T-helper 17 cell (primary cell): ENCODE measurements around the gene CUBN. TPM values are rescaled to one million over a fixed set of nuclear protein-coding genes. Genes with fewer than 3 reads are reported as not detected.
"Not testable (repeated sequence)": the region's sequence is repeated elsewhere in the genome, so short reads cannot be mapped to it uniquely, and the experiment has no call there.

Source experiments
- ATAC-seq: fragments of 150-1000 bp; cut with Tn5 transposase; 2 replicates; pipeline ENCODE4 v1.10.0; 2021; ENCODE audit warnings: mild to moderate bottlenecking, moderate library complexity
- DNase-seq, 3 donors: peaks; one replicate each; pipeline versions ENCODE4 v3.0.0 to v3.0.0-alpha.2; 2020 to 2021
- H3K9me3 ChIP-seq: one replicate; pipeline ENCODE4 v1.7.0; 2013; ENCODE audit warnings: low read length, mild to moderate bottlenecking; ENCODE audit not compliant: control insufficient read depth, poor library complexity, severe bottlenecking
- H3K27ac Mint-ChIP-seq: one replicate; pipeline ENCODE4 v1.8.0; 2022; ENCODE audit warnings: mild to moderate bottlenecking, moderate library complexity, mixed read lengths
- H3K27me3 Mint-ChIP-seq: one replicate; pipeline ENCODE4 v1.8.0; 2022; ENCODE audit warnings: mixed read lengths
- H3K36me3 Mint-ChIP-seq: one replicate; pipeline ENCODE4 v1.8.0; 2022; ENCODE audit warnings: low read depth, mixed read lengths
- H3K4me1 Mint-ChIP-seq: one replicate; pipeline ENCODE4 v1.8.0; 2022; ENCODE audit warnings: mild to moderate bottlenecking, mixed read lengths
- H3K4me3 Mint-ChIP-seq: one replicate; pipeline ENCODE4 v1.8.0; 2022; ENCODE audit warnings: mild to moderate bottlenecking, moderate library complexity, mixed read lengths
- total RNA-seq, 4 donors: library from RNA in 2 of 4; stranded (reverse) in 2 of 4; gene quantifications; one replicate each; pipeline ENCODE4 v1.2.3 and lab custom pipeline; 2022 to 2026

The CUBN gene
- total RNA-seq, 2 donors from 2014 or later, result 3.1 to 5.3 TPM

DNA sequence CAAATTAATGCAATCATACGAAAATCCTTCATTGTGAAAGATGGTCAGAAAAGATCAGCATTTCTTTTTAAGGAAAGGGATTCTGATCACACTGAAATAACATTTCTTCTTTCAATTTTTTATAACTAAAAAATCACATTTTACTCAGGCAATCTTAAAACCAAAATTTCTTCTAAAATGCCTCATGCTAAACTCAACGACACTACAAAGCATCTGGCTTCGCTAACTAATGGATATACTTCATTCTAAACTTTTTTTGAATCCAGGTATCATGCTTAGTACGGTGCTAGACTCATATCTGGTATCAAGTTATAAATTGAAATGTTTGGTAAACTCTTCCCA is 100.4 kb downstream of the CUBN start:
- H3K9me3 ChIP-seq, result no peaks in the 10 kb centered on the region
- Mint-ChIP-seq H3K4me1 (peaks cover 50% of the 10 kb centered on the region), H3K36me3 (peaks cover 3% of the 10 kb centered on the region), H3K4me3 (peak overlapping the region; percentile 80), H3K27me3 (no peaks in the 10 kb centered on the region), H3K27ac (peak overlapping the region; percentile 96)
- ATAC-seq (no peak), DNase-seq (no peak)

DNA sequence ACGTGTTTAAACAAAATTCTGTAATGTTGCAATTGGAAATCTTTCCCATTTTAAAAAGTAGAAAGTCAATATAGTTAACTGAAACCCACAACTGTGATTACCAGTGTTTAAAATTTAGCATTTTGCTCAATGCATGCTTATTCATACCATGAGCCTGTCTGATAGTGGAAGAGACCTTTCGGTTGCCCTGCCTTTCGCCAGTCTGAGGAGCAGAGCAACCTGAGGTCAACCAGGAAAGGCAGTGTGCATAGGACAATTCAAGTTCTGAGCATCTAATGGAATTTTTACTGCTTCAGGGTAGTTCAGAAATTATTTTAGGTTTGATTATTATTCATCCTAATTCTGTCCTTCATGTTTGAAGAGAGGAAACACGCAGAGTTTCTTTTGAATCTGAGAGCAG is 100.8 kb downstream of the CUBN start:
- Mint-ChIP-seq H3K27me3 (no peaks in the 10 kb centered on the region), H3K4me1 (peaks cover 49% of the 10 kb centered on the region), H3K4me3 (peak overlapping the region; percentile 33), H3K36me3 (peaks cover under 1% of the 10 kb centered on the region), H3K27ac (peak overlapping the region; percentile 96)
- DNase-seq (no peak), ATAC-seq (no peak)
- no peaks in the 10 kb centered on the region for H3K9me3 ChIP-seq

DNA sequence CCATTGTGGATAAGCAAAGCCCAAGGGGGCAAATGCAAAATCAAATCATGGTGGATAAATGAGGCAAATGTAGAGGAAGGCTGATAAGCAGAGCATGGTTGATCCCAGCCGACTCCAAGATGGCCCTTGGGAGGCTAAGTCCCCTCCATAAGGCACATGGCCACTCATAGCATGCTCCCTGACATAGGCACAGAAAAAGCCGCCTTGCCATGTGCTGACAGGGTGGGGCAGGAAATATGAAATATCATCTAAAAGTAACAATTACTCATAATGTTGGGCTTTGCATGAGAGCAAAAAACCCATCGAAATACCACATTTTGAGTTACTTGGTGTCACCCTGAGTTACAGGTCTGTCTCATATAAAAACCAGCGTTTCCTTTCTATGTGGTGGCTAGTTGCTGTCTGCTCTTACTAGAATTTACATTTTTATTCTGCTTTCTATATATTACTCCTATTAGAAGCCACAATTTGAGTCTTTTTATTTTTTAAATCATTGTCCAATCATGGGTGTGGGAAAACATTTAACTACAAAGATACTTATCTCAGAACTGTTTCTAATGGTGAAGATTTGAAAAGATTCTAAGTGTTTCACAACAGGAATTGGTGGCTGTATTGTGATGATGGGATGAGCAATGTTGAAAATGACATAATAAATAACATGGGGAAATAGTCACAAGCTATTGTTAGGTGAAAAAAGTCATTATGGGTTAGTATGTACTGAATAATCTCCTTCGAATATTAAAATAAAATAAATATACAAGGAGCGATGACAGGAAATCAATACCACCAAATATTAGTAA is 102.7 kb downstream of the CUBN start:
- H3K27ac Mint-ChIP-seq, result peak overlapping the region; percentile 96
- no peaks in the 10 kb centered on the region for H3K9me3 ChIP-seq
- peak; percentile 64 for ATAC-seq
- peaks cover 48% of the 10 kb centered on the region for H3K4me1 Mint-ChIP-seq
- peak in 2 of 3 donors; percentile 45 to 53 for DNase-seq
- H3K4me3 Mint-ChIP-seq, result peak overlapping the region; percentile 63
- no peaks in the 10 kb centered on the region for H3K36me3 Mint-ChIP-seq
- no peaks in the 10 kb centered on the region for H3K27me3 Mint-ChIP-seq

DNA sequence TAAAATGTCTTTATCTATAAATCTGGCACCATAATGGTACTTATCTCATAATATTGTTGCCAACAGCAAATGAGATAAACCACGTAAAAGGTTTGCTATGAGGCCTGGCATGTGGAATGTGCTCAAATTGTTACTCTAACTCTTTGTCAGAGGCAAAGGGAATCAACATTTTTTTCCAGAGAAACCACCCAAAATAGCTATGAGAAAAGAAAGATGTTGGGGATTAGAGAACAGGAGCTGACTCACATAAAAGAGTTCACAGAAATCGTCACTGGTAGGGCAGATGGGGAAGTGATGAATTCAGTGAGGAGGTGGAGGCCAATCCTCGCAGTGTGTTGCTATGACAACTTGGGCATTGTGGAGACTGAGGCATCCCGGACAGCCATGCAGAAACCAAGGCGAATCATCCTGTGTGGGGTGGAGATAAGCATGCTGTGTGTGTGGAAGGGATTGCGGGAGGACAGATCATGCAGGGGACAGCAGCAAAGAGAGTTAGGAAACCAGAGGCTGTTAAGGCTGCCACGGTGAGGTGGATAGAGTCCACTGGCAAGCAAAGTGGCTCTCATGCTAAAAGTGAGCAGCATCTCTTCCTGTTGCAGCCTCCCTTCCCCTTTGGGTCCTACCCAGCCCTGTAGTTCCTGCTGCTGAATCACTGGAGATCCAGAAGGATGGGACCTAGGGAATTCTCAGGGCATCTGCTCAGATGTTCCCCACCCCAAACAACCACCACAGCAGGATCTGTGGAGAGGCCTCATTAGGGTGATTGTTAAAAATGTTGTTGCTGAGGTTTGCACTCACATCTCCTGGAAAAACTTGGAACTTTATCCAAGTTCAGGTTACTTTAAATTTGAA is 103.9 kb downstream of the CUBN start:
- no peaks in the 10 kb centered on the region for H3K27me3 Mint-ChIP-seq
- H3K4me1 Mint-ChIP-seq, result peaks cover 41% of the 10 kb centered on the region
- peak overlapping the region; percentile 79 for H3K4me3 Mint-ChIP-seq
- H3K36me3 Mint-ChIP-seq, result no peaks in the 10 kb centered on the region
- peak in 1 of 3 donors; percentile 53 for DNase-seq
- H3K9me3 ChIP-seq, result no peaks in the 10 kb centered on the region
- peak overlapping the region; percentile 96 for H3K27ac Mint-ChIP-seq
- ATAC-seq, result peak; percentile 28

DNA sequence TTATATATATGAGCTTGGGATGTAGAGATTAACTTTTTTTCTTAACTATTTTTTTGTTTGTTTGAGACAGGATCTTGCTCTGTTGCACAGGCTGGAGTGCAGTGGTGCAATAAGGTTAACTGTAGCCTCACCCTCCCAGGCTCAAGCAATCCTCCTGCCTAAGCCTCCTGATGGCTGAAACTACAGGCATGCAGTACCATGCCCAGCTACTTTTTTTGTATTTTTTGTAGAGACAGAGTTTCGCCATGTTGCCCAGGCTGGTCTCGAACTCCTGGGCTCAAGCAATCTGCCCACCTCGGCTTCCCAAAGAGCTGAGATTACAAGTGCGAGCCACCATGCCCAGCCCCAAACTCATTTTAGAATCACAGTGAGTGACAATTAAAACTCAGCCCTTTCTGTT is 105.2 kb downstream of the CUBN start:
- Mint-ChIP-seq H3K36me3 (no peaks in the 10 kb centered on the region), H3K27ac (peak overlapping the region; percentile 96), H3K4me1 (peaks cover 39% of the 10 kb centered on the region), H3K4me3 (peak overlapping the region; percentile 25), H3K27me3 (no peaks in the 10 kb centered on the region)
- H3K9me3 ChIP-seq, result no peaks in the 10 kb centered on the region
- no peak for DNase-seq
- no peak for ATAC-seq

DNA sequence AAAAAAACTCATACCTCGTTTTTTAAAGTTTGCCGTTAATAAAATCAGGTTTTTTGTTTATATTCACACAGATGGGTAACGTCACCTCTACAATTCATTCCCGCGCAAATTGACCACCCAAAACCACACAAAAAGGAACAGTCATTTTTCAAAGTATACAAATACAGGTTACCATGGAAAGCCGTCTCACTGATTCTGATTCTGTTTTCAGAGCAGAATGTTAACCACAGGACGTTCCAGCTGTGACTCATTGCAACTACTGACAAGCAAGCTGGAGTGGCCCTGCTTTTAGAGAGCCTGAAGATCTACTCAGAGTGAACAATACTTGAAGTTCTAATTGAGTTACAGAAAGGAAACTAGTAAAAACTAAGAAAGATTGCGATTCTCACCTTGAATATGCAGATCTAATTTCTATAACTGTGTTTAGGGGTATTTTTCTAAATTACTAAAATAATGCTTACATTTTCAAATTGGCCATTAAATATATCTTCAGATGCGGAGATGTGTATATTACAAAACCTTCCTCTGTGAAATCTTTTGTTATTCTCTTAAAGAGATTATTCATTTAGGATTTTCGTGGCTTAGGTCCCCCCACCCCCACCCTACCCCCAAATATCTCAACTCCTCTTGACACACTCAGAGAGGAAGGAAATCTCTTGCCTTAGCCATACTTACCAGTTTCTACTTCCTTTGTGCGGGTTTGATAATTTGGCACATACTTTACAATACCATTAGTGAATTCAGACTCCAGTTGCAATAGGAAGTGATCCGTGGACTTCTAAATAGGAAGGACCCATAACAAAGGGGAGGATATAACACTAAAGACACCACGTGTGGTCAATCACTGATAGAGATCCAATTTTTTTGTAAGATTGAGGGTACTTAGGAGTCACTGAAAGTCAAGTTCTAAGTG is 106.0 kb downstream of the CUBN start:
- Mint-ChIP-seq H3K4me1 (peaks cover 36% of the 10 kb centered on the region), H3K4me3 (peak overlapping the region; percentile 86), H3K36me3 (no peaks in the 10 kb centered on the region), H3K27me3 (no peaks in the 10 kb centered on the region), H3K27ac (peak overlapping the region; percentile 96)
- ATAC-seq (peak; percentile 80), DNase-seq (peak; percentile 24 to 62 (median 54))
- H3K9me3 ChIP-seq, result no peaks in the 10 kb centered on the region

DNA sequence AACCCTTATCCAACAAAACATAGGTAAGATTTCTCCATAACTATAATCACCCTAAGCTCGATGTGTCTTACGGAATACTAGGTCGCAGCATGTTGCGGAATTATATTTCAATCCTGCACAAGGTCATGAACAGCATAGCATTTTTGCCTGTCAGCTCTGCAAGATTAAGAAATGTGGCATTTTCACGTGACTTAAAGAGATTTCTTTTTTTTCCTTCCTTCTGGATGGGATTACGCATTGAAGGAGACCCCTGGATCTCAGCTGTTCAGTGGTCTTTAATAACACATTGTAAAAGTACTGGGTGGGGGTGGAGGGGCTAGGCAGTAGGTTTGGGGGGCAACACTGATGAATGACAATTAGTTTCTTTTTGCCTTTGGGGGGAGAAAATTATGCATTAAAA is 106.7 kb downstream of the CUBN start:
- no peaks in the 10 kb centered on the region for H3K27me3 Mint-ChIP-seq
- ATAC-seq (no peak), DNase-seq (no peak)
- H3K4me1 Mint-ChIP-seq, result peaks cover 32% of the 10 kb centered on the region
- no peaks in the 10 kb centered on the region for H3K9me3 ChIP-seq
- no peaks in the 10 kb centered on the region for H3K36me3 Mint-ChIP-seq
- H3K4me3 Mint-ChIP-seq, result peak overlapping the region; percentile 86
- H3K27ac Mint-ChIP-seq, result peak overlapping the region; percentile 96

DNA sequence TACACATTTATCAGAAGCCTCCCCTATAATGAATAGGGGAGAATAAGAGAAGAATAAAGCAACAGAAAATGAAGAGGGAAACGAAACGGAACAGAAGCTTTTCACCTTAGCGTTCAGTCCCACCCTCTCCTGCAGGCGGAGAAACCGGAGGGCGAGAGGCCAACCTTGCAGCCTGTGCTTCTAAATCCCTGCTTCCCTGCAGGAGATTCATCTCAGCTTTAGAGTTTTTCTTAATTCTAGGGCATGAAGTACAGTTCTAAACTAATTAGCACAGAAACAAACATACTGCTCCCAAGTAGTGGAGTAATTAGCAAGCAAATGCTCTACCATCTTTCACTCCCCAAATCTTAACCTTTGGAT is 107.2 kb downstream of the CUBN start:
- ATAC-seq (no peak), DNase-seq (no peak)
- no peaks in the 10 kb centered on the region for H3K9me3 ChIP-seq
- no peaks in the 10 kb centered on the region for H3K27me3 Mint-ChIP-seq
- H3K27ac Mint-ChIP-seq, result peak overlapping the region; percentile 96
- H3K4me3 Mint-ChIP-seq, result no peak overlapping the region
- no peaks in the 10 kb centered on the region for H3K36me3 Mint-ChIP-seq
- peaks cover 32% of the 10 kb centered on the region for H3K4me1 Mint-ChIP-seq

DNA sequence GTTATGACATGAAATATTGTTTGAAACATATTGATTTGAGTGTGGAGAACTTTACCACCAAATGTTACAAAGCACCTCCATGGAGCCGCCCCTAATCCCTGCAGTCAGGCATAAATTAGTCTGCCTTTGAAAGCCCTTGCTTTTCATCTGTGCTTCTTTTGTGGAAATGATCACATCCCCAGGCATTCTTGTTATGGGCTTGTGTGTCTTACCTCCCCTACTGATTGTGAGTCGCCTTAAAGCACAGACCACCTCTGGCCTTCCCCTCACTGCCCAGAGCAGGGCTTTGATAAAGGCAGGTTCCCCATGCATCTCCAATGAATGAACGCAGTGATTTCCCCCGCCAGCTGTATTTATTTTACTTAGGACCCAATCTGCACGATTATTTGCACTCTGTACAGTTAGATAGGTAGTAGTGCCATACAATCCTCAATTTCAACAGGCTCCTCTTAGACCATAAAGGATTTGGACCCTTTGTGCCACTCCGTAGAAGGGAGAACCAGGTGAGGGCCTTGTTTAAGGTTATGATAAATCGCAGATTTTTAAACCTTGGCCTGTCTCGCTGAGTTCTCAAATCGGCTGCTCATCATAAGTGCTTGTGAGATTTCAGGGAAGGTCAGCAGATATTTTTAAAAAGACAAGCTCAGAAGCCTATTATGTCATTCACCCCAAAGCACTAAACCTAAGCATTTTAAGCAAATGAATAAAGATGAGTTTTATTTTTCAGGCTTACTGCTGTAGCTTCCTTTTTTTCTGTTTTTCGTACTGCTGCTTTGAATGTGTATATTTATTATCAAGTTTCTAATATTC is 107.8 kb downstream of the CUBN start:
- Mint-ChIP-seq H3K4me1 (peaks cover 29% of the 10 kb centered on the region), H3K4me3 (no peak overlapping the region), H3K36me3 (no peaks in the 10 kb centered on the region), H3K27me3 (no peaks in the 10 kb centered on the region), H3K27ac (peak overlapping the region; percentile 96)
- H3K9me3 ChIP-seq, result no peaks in the 10 kb centered on the region
- no peak for ATAC-seq
- DNase-seq, result no peak

DNA sequence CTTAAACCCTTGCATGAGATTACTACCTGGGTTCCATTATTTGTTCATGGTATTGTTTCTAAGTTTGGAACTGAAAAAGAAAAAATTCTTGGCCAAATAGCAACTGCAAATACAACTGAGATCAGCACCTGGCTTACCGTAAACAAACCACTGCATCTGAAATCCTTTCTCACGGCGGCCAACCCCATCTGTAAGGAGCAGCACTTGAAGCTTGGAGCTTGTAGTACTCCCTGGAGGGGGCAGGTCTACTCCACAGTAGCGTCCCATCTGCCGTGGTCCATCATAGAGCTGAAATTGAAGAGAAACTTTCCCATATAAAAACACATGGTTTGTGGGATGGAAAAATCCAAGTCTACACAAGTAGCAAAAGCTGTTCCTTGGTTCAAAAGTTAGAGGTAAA is 109.9 kb downstream of the CUBN start:
- H3K9me3 ChIP-seq, result no peaks in the 10 kb centered on the region
- Mint-ChIP-seq H3K4me1 (peaks cover 20% of the 10 kb centered on the region), H3K4me3 (no peak overlapping the region), H3K27me3 (no peaks in the 10 kb centered on the region), H3K36me3 (no peaks in the 10 kb centered on the region), H3K27ac (peak overlapping the region; percentile 14)
- ATAC-seq (no peak), DNase-seq (no peak)

DNA sequence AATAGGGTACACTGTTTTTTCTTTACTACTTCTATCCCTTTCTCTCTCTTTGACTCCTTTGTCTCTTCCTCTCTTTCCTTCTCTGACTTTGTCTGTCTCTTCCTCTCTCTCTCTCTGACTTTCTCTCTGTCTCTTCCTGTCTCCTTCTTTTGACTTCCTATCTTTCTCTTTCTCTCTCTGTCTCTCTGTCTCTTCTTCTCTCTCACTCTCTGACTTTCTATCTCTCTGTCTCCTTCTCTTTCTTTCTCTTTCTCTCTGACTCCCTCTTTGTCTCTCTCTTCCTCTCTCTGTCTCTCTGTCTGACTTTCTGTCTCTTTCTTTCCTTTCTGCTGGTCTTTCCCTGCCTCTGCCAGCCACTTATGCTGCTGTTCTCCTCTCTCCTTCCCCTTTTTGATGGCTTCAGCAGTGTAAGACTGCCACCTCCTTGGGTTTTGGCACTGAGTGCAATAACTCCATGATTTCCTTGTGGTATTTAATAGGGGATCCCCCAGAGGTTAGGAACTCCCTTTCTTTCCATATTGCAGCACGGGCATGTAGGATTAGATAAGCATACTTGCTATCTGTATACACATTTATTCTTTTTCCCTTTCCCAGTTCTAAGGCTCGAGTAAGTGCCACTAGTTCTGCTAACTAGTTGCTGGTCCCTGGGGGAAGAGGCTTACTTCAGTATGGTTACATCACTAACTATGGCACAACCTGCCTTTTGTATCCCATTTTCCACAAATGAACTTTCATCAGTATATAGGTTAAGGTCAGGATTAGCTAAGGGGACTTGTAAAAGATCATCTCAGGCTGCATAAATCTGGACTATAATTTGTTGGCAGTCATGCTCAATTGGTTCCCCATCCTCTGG is 116.3 kb downstream of the CUBN start:
- DNase-seq, H3K36me3 Mint-ChIP-seq, ATAC-seq, H3K9me3 ChIP-seq, H3K27me3 Mint-ChIP-seq, H3K4me3 Mint-ChIP-seq: not testable (repeated sequence)
- peak overlapping the region; percentile 65 for H3K27ac Mint-ChIP-seq
- peaks cover 11% of the 10 kb centered on the region for H3K4me1 Mint-ChIP-seq

DNA sequence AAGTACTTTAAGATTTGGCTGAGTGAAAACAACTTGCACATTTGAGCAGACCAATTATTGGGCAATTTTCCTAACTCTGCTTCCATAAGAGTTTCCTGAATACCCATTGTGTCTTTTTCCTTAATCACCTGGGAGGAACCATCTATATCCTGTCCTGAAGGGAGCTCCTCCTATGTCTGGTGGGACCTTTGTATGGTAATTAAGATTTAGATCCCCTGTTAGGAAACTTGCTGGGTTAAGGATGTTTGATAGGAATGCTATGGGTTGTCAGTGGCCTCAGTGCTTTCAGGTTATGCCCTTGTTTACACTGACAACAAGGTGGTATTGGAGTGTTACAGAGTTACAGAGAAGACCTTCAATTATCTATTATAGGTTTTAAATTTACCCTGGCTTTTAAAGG is 116.9 kb downstream of the CUBN start:
- ATAC-seq, result not testable (repeated sequence)
- peaks cover 15% of the 10 kb centered on the region for H3K4me1 Mint-ChIP-seq

More for the DNA sequence above, 116.9 kb downstream of the CUBN start:
- H3K4me3 Mint-ChIP-seq, DNase-seq, H3K27me3 Mint-ChIP-seq, H3K9me3 ChIP-seq, H3K36me3 Mint-ChIP-seq: not testable (repeated sequence)
- peak overlapping the region; percentile 65 for H3K27ac Mint-ChIP-seq
